Hepatocyte (in vitro differentiated cells): ENCODE results near the gene YIF1B. TPM values are rescaled to one million over a fixed set of nuclear protein-coding genes. Genes with fewer than 3 reads are reported as not detected.
A peak's percentile ranks its signal among the peaks of the same experiment; 100 is the strongest.

Source experiments
- DNase-seq: peaks from one replicate; pipeline ENCODE4 v3.0.0-alpha.2; 2016; ENCODE audit warnings: low spot score
- H2AFZ ChIP-seq: fragments of 200-600 bp; sonication (generic); 2 replicates; pipeline ENCODE4 v1.6.0; 2016; ENCODE audit warnings: antibody characterized with exemption, mild to moderate bottlenecking
- H3K27ac ChIP-seq: fragments of 200-600 bp; sonication (generic); 2 replicates; pipeline ENCODE4 v1.5.1; 2016; ENCODE audit warnings: mild to moderate bottlenecking
- H3K27me3 ChIP-seq: fragments of 200-600 bp; sonication (generic); 2 replicates; pipeline ENCODE4 v1.6.1; 2016
- H3K36me3 ChIP-seq: fragments of 200-600 bp; sonication (generic); replicated peaks from 2 replicates; pipeline ENCODE4 v1.5.1; 2016; ENCODE audit warnings: low read depth; ENCODE audit not compliant: insufficient read depth
- H3K4me1 ChIP-seq: fragments of 200-600 bp; sonication (generic); 2 replicates; pipeline ENCODE4 v1.5.1; 2016; ENCODE audit warnings: mild to moderate bottlenecking, moderate library complexity; ENCODE audit not compliant: insufficient read depth
- H3K4me2 ChIP-seq: fragments of 200-600 bp; sonication (generic); 2 replicates; pipeline ENCODE4 v1.6.0; 2016
- H3K4me3 ChIP-seq: fragments of 200-600 bp; sonication (generic); 2 replicates; pipeline ENCODE4 v1.5.1; 2016; ENCODE audit warnings: mild to moderate bottlenecking
- H3K79me2 ChIP-seq: fragments of 200-600 bp; sonication (generic); 2 replicates; pipeline ENCODE4 v1.6.0; 2017; ENCODE audit warnings: mild to moderate bottlenecking
- H3K9me2 ChIP-seq: fragments of 200-600 bp; sonication (generic); replicated peaks from 2 replicates; pipeline ENCODE4 v1.6.0; 2017; ENCODE audit warnings: mild to moderate bottlenecking; ENCODE audit not compliant: insufficient read depth
- H3K9me3 ChIP-seq: fragments of 200-600 bp; sonication (generic); 2 replicates; pipeline ENCODE4 v1.5.1; 2016; ENCODE audit warnings: low read depth, mild to moderate bottlenecking
- H4K20me1 ChIP-seq: fragments of 200-600 bp; sonication (generic); 2 replicates; pipeline ENCODE4 v1.6.0; 2016; ENCODE audit warnings: mild to moderate bottlenecking; ENCODE audit not compliant: insufficient read depth, poor library complexity, severe bottlenecking
- EZH2 ChIP-seq: fragments of 200-600 bp; sonication (generic); IDR thresholded peaks from 2 replicates; pipeline ENCODE4 v1.6.1; 2016; ENCODE audit warnings: antibody characterized with exemption, mild to moderate bottlenecking, borderline replicate concordance
- EZH2phosphoT487 ChIP-seq: fragments of 200-600 bp; sonication (generic); IDR thresholded peaks from one replicate; pipeline ENCODE4 v1.6.1; 2018; ENCODE audit warnings: antibody characterized with exemption, mild to moderate bottlenecking, low read depth, moderate library complexity; ENCODE audit not compliant: unreplicated experiment, severe bottlenecking
- WGBS: methylation state at CpG from one replicate; pipeline ENCODE4 v1.1.6; 2016; ENCODE audit warnings: low lambda C conversion rate; ENCODE audit errors: missing lambda C conversion rate; 5-methylcytosine and 5-hydroxymethylcytosine counted together
- polyA plus RNA-seq: library from polyadenylated mRNA; unstranded; fragments of >200 nt; fragmentation: Nextera tagmentation; extraction: Ambion mirVana; gene quantifications from 2 replicates; pipeline ENCODE4 v1.2.1, GENCODE V29; 2016
- total RNA-seq: library from RNA; depleted of rRNA; stranded (reverse); fragments of >200 nt; gene quantifications from 2 replicates; pipeline ENCODE4 v1.2.3, GENCODE V29; 2014
- TF ChIP-seq, protein P1 (sequence below): fragments of 200-600 bp; sonication (generic); IDR thresholded peaks from 2 replicates; pipeline ENCODE4 v1.5.1; 2016; ENCODE audit warnings: antibody characterized with exemption, mild to moderate bottlenecking; ENCODE audit not compliant: poor library complexity

The YIF1B gene
- total and polyA plus RNA-seq, 2 experiments from 2014 or later, result 50.0 to 105 TPM

DNA sequence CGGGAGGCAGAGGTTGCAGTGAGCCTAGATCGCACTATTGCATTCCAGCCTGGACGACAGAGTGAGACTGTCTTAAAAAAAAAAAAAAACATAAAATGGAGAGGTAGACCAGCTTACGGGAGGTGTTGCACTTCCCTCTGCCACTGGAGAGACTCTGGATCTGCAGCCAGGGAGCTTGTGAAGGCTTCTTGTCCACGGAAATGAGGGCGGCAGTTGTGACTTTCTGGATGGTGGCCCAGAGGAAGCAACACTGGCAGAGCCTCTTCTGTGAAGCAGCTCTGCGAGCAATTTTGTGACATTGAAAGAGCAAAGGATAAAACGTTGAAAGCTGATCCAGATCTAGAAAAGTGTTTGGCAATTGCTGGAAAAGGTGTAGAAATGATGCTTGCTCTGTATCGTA, 41.0 kb downstream of the YIF1B start:
- Histone ChIP-seq H3K27ac (no peak overlapping the region), H2AFZ (no peak overlapping the region)
- 82% methylated on average over 9 of the region's 9 CpGs for WGBS

DNA sequence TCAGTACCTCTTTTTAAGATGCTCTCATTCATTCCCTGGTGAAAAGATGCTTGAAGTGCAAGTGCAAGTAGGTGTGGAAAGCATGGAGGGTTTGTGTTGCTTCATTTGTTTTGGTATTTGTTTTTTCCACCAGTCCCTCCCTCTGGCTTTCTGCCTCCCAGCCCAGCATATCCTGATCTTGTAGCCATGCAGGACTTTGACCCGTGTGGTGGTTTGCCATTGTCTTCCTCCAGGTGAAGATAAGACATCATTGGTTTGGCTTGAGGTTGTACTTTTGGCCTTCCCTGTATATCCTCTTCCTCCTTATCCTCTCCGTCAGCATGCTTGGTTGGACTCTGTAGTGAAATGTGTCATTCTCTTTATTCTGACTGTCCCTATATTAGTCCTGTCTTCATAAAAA, 42.2 kb downstream of the YIF1B start:
- TF ChIP-seq, protein P1, sequence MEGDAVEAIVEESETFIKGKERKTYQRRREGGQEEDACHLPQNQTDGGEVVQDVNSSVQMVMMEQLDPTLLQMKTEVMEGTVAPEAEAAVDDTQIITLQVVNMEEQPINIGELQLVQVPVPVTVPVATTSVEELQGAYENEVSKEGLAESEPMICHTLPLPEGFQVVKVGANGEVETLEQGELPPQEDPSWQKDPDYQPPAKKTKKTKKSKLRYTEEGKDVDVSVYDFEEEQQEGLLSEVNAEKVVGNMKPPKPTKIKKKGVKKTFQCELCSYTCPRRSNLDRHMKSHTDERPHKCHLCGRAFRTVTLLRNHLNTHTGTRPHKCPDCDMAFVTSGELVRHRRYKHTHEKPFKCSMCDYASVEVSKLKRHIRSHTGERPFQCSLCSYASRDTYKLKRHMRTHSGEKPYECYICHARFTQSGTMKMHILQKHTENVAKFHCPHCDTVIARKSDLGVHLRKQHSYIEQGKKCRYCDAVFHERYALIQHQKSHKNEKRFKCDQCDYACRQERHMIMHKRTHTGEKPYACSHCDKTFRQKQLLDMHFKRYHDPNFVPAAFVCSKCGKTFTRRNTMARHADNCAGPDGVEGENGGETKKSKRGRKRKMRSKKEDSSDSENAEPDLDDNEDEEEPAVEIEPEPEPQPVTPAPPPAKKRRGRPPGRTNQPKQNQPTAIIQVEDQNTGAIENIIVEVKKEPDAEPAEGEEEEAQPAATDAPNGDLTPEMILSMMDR, result no peak
- TF ChIP-seq EZH2phosphoT487, result no peak
- H3K9me3 ChIP-seq, result no peaks in the 10 kb centered on the region
- peaks cover 52% of the 10 kb centered on the region for H4K20me1 ChIP-seq
- 59% methylated on average over 2 of the region's 2 CpGs for WGBS
- H3K4me2 ChIP-seq, result peak overlapping the region; percentile 20
- peak; percentile 59 for DNase-seq
- H2AFZ ChIP-seq, result no peak overlapping the region
- H3K4me1 ChIP-seq, result peaks cover 42% of the 10 kb centered on the region
- H3K27me3 ChIP-seq, result no peaks in the 10 kb centered on the region
- peak overlapping the region; percentile 63 for H3K27ac ChIP-seq
- H3K9me2 ChIP-seq, result no peaks in the 10 kb centered on the region
- no peaks in the 10 kb centered on the region for H3K36me3 ChIP-seq
- H3K79me2 ChIP-seq, result peaks cover 93% of the 10 kb centered on the region
- H3K4me3 ChIP-seq, result no peak overlapping the region

More for the DNA sequence above, 41.0 kb downstream of the YIF1B start:
- no peak for DNase-seq
- TF ChIP-seq EZH2phosphoT487, result no peak
- no peak for TF ChIP-seq EZH2
- TF ChIP-seq, protein P1, result no peak
- peaks cover 93% of the 10 kb centered on the region for H3K79me2 ChIP-seq
- peaks cover 44% of the 10 kb centered on the region for H3K4me1 ChIP-seq
- no peak overlapping the region for H3K4me3 ChIP-seq
- no peaks in the 10 kb centered on the region for H3K9me2 ChIP-seq
- H3K4me2 ChIP-seq, result no peak overlapping the region
- no peaks in the 10 kb centered on the region for H3K27me3 ChIP-seq
- peaks cover 49% of the 10 kb centered on the region for H4K20me1 ChIP-seq
- no peaks in the 10 kb centered on the region for H3K36me3 ChIP-seq
- no peaks in the 10 kb centered on the region for H3K9me3 ChIP-seq

DNA sequence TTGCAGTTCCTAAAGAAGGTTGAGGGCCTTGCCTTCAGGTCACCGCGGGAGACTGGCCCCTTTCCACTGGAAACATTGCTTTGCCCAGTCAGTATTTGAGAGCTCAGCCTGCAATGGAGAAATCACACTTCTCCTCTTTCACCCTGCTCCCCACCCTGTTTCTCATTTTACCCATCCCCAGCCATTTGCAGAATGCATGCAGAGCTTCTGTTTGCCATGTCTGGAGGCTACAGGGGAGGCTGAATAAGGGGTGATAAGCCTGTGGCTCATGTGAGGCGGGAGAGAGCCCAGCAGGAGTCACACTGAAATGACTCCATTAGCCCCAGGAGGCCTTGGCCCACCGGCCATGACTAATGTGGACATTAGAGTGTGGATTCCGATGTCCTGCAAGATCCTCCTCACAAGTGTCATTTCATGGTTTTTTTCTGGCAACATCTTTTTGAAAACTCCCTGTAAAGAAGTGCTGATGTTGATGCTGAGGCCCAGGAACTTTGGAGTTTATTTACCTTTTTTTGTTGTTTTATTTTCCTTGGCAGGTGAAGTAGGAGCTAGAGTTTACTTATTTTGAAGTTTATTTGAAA, 45.1 kb downstream of the YIF1B start:
- Histone ChIP-seq H3K4me1 (peaks cover 27% of the 10 kb centered on the region), H3K79me2 (peaks cover 91% of the 10 kb centered on the region), H3K27me3 (no peaks in the 10 kb centered on the region), H3K36me3 (no peaks in the 10 kb centered on the region), H3K9me3 (no peaks in the 10 kb centered on the region), H4K20me1 (peaks cover 53% of the 10 kb centered on the region), H2AFZ (no peak overlapping the region), H3K9me2 (no peaks in the 10 kb centered on the region), H3K4me3 (no peak overlapping the region), H3K27ac (peak overlapping the region; percentile 14), H3K4me2 (peak overlapping the region; percentile 16)
- 40% methylated on average over 5 of the region's 5 CpGs for WGBS
- no peak for DNase-seq
- TF ChIP-seq EZH2phosphoT487, result no peak
- TF ChIP-seq, protein P1, result no peak
- TF ChIP-seq EZH2, result no peak
